Large intestine (tissue), 3 donors: ENCODE results near the gene MEAK7. TPM values are rescaled to one million over a fixed set of nuclear protein-coding genes. Genes with fewer than 3 reads are reported as not detected.

Experiments used
- DNase-seq, 2 donors: peaks; one replicate each; pipeline versions ENCODE4 v3.0.0 to v3.0.0-alpha.2; 2013
- H3K27ac ChIP-seq: one replicate; pipeline ENCODE4 v1.5.1; 2013; ENCODE audit warnings: low read length
- H3K27me3 ChIP-seq: 2 replicates; pipeline ENCODE4 v1.6.1; 2013; ENCODE audit warnings: low read length; ENCODE audit not compliant: control insufficient read depth, insufficient read depth
- H3K36me3 ChIP-seq: 2 replicates; pipeline ENCODE4 v1.6.1; 2013; ENCODE audit warnings: low read length; ENCODE audit not compliant: control insufficient read depth, insufficient read depth
- H3K4me1 ChIP-seq: one replicate; pipeline ENCODE4 v1.6.1; 2013; ENCODE audit warnings: low read length; ENCODE audit not compliant: control insufficient read depth, insufficient read depth
- H3K4me3 ChIP-seq: one replicate; pipeline ENCODE4 v1.5.1; 2013; ENCODE audit warnings: low read length
- H3K9me3 ChIP-seq: one replicate; pipeline ENCODE4 v1.6.1; 2013; ENCODE audit warnings: mild to moderate bottlenecking, low read depth, low read length, moderate library complexity; ENCODE audit not compliant: control insufficient read depth
- WGBS: methylation state at CpG from one replicate; pipeline ENCODE4 v1.1.5; 2013; ENCODE audit warnings: low lambda C conversion rate; ENCODE audit not compliant: insufficient coverage; 5-methylcytosine and 5-hydroxymethylcytosine counted together
- polyA plus RNA-seq: library from polyadenylated mRNA; unstranded; fragments of 120-200 nt; gene quantifications from one replicate; pipeline ENCODE4 v1.2.1, GENCODE V29; 2013

MEAK7 gene
- polyA plus RNA-seq, 1 donor = 9.0 TPM

- Histone ChIP-seq H3K27me3 (no peaks in the 10 kb centered on the region), H3K9me3 (no peaks in the 10 kb centered on the region), H3K36me3 (no peaks in the 10 kb centered on the region), H3K4me3 (no peak overlapping the region), H3K27ac (no peak overlapping the region), H3K4me1 (no peaks in the 10 kb centered on the region)
- DNase-seq = no peak
- WGBS = no CpG with 5 or more reads among the region's 12 CpGs
Measured at GRCh38 chr16:84545114-84545737, 40.8 kb upstream of the MEAK7 start.

GRCh38 chr16:84544031-84544773 lies 39.7 kb upstream of the MEAK7 start:
- no peaks in the 10 kb centered on the region for H3K9me3 ChIP-seq
- DNase-seq = no peak
- WGBS = no CpG with 5 or more reads among the region's 25 CpGs
- no peak overlapping the region for H3K4me3 ChIP-seq
- H3K27ac ChIP-seq = no peak overlapping the region
- no peaks in the 10 kb centered on the region for H3K4me1 ChIP-seq
- no peaks in the 10 kb centered on the region for H3K27me3 ChIP-seq
- H3K36me3 ChIP-seq = no peaks in the 10 kb centered on the region

DNA sequence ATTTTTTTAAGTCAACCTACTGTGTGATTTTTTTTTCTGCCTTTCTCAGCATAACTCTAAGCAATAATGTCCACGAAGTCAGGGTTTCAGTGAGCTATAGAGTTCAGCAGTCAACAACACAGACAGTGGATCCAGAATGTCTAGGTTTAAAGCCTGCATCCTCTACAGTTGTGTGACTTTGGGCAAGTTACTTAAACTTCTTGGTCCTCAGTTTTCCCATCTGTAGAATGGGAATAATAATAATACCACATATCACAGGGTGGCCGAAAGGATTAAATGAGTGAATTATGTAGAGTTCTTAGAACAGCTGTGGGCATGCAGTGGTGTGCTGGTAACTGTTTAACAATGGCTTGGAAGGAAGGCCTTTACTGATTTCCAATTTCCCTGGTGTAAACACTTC lies 38.8 kb upstream of the MEAK7 start:
- WGBS = no CpG with 5 or more reads among the region's 2 CpGs

GRCh38 chr16:84541999-84542817 lies 37.7 kb upstream of the MEAK7 start:
- 100% methylated on average over 1 of the region's 7 CpGs for WGBS
- H3K4me1 ChIP-seq = no peaks in the 10 kb centered on the region

More for the DNA sequence above, 38.8 kb upstream of the MEAK7 start:
- Histone ChIP-seq H3K4me3 (no peak overlapping the region), H3K4me1 (no peaks in the 10 kb centered on the region), H3K9me3 (no peaks in the 10 kb centered on the region), H3K27ac (no peak overlapping the region), H3K27me3 (no peaks in the 10 kb centered on the region), H3K36me3 (no peaks in the 10 kb centered on the region)
- DNase-seq = no peak

DNA sequence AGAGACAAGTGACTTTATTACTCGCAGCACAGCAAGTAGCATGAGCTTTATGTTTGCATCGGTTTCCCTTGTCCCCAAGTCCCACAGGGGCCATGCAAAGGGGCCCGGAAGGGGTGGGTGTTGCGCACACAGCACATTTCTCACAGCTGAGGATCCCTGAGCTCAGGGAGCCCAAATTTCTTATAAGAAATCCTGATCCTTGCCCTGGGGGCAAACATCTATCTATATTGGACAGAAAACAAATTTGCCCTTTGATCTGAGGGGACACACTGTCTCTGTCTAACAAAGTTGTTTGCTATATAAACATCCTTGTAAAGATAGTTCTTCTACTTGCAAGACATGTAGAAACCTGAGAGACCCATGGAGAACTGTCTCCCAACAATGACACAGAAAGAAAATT lies 35.7 kb upstream of the MEAK7 start:
- H3K36me3 ChIP-seq = no peaks in the 10 kb centered on the region
- no peak overlapping the region for H3K4me3 ChIP-seq
- no peaks in the 10 kb centered on the region for H3K9me3 ChIP-seq
- H3K27me3 ChIP-seq = no peaks in the 10 kb centered on the region
- DNase-seq = no peak
- 100% methylated on average over 1 of the region's 4 CpGs for WGBS
- no peak overlapping the region for H3K27ac ChIP-seq
- no peaks in the 10 kb centered on the region for H3K4me1 ChIP-seq

More at GRCh38 chr16:84541999-84542817, 37.7 kb upstream of the MEAK7 start:
- no peak overlapping the region for H3K27ac ChIP-seq
- no peak for DNase-seq
- H3K4me3 ChIP-seq = no peak overlapping the region
- no peaks in the 10 kb centered on the region for H3K27me3 ChIP-seq
- H3K36me3 ChIP-seq = no peaks in the 10 kb centered on the region
- H3K9me3 ChIP-seq = no peaks in the 10 kb centered on the region

- H3K9me3 ChIP-seq = no peaks in the 10 kb centered on the region
- no peak overlapping the region for H3K27ac ChIP-seq
- no peak for DNase-seq
- no peaks in the 10 kb centered on the region for H3K27me3 ChIP-seq
- no peak overlapping the region for H3K4me3 ChIP-seq
- H3K4me1 ChIP-seq = no peaks in the 10 kb centered on the region
- no CpG with 5 or more reads among the region's 6 CpGs for WGBS
- no peaks in the 10 kb centered on the region for H3K36me3 ChIP-seq
Measured at GRCh38 chr16:84538222-84538840, 33.9 kb upstream of the MEAK7 start.

GRCh38 chr16:84537491-84538151 lies 33.2 kb upstream of the MEAK7 start:
- no peak for DNase-seq
- H3K36me3 ChIP-seq = no peaks in the 10 kb centered on the region
- WGBS = no CpG with 5 or more reads among the region's 11 CpGs
- H3K27ac ChIP-seq = no peak overlapping the region
- no peaks in the 10 kb centered on the region for H3K27me3 ChIP-seq
- no peak overlapping the region for H3K4me3 ChIP-seq
- H3K4me1 ChIP-seq = no peaks in the 10 kb centered on the region
- H3K9me3 ChIP-seq = no peaks in the 10 kb centered on the region

- DNase-seq = no peak
- Histone ChIP-seq H3K36me3 (no peaks in the 10 kb centered on the region), H3K4me1 (no peaks in the 10 kb centered on the region), H3K9me3 (no peaks in the 10 kb centered on the region), H3K4me3 (no peak overlapping the region), H3K27ac (no peak overlapping the region), H3K27me3 (no peaks in the 10 kb centered on the region)
- 84% methylated on average over 8 of the region's 9 CpGs for WGBS
Measured at GRCh38 chr16:84535851-84536250, 31.4 kb upstream of the MEAK7 start.

GRCh38 chr16:84535408-84535807 lies 30.9 kb upstream of the MEAK7 start:
- Histone ChIP-seq H3K4me1 (no peaks in the 10 kb centered on the region), H3K36me3 (no peaks in the 10 kb centered on the region), H3K27ac (no peak overlapping the region), H3K27me3 (no peaks in the 10 kb centered on the region), H3K4me3 (no peak overlapping the region), H3K9me3 (no peaks in the 10 kb centered on the region)
- DNase-seq = no peak
- 80% methylated on average over 1 of the region's 6 CpGs for WGBS

DNA sequence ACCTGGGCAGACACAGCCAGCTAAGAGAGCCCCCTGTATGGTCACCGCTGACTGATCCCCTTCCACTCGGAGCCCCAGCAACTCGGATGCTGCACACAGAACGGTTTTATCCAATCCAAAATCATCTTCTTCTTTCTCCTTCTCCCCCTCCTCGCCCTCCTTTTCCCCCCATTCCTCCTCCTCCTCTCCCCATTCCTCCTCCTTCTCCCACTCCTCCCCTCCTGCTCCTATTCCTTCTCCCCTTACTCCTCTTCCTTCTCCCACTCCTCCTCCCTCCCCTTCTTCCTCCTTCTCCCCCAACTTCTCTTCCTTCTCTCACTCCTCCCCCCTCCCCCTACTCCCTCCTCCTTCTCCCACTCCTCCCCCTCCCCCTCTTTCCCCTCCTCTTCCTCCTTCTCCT lies 30.4 kb upstream of the MEAK7 start:
- no peaks in the 10 kb centered on the region for H3K4me1 ChIP-seq
- no peak overlapping the region for H3K4me3 ChIP-seq
- 94% methylated on average over 4 of the region's 5 CpGs for WGBS
- DNase-seq = no peak
- no peaks in the 10 kb centered on the region for H3K36me3 ChIP-seq
- no peaks in the 10 kb centered on the region for H3K9me3 ChIP-seq
- no peak overlapping the region for H3K27ac ChIP-seq
- no peaks in the 10 kb centered on the region for H3K27me3 ChIP-seq
